Keratinocyte (primary cell): ENCODE data around the gene BEND4. TPM values are rescaled to one million over a fixed set of nuclear protein-coding genes. Genes with fewer than 3 reads are reported as not detected.

Source experiments
- DNase-seq: peaks from one replicate; pipeline ENCODE4 v3.0.0-alpha.2; 2011; ENCODE audit warnings: low read depth, missing footprints, low spot score
- FAIRE-seq: peaks from 2 replicates; lab custom pipeline; 2011; peaks lifted over from hg19 to GRCh38; lab: Jason Lieb, UNC
- H2AFZ ChIP-seq: 2 replicates; pipeline ENCODE4 v1.6.0; 2012; ENCODE audit warnings: low read length, control low read depth, inconsistent platforms; ENCODE audit not compliant: control insufficient read depth
- H3K27ac ChIP-seq: 2 replicates; pipeline ENCODE4 v1.5.1; 2011; ENCODE audit warnings: low read length; ENCODE audit not compliant: control insufficient read depth, insufficient read depth
- H3K27me3 ChIP-seq: 3 replicates; pipeline ENCODE4 v1.6.0; 2011; ENCODE audit warnings: low read length; ENCODE audit not compliant: control insufficient read depth, insufficient read depth; ENCODE audit errors: extremely low read depth
- H3K36me3 ChIP-seq, 2 experiments: 2 replicates in 1 of 2; 3 replicates in 1 of 2; pipeline ENCODE4 v1.5.1; 2011; ENCODE audit warnings: low read length in 2 of 2, mild to moderate bottlenecking in 1 of 2; ENCODE audit not compliant: control insufficient read depth in 2 of 2, insufficient read depth in 2 of 2; ENCODE audit errors: extremely low read depth in 1 of 2
- H3K4me1 ChIP-seq: 3 replicates; pipeline ENCODE4 v1.5.1; 2011; ENCODE audit warnings: low read length; ENCODE audit not compliant: control insufficient read depth, insufficient read depth; ENCODE audit errors: extremely low read depth
- H3K4me2 ChIP-seq: 3 replicates; pipeline ENCODE4 v1.6.0; 2011; ENCODE audit warnings: low read depth, low read length; ENCODE audit not compliant: control insufficient read depth, insufficient read depth; ENCODE audit errors: extremely low read depth
- H3K4me3 ChIP-seq, 3 experiments: fragments of 200-600 bp in 1 of 3; sonication (generic) in 1 of 3; 2 replicates in 2 of 3; 3 replicates in 1 of 3; pipeline ENCODE4 v1.5.1; 2011 to 2016; ENCODE audit warnings: low read length in 3 of 3, mild to moderate bottlenecking in 3 of 3, control low read depth in 2 of 3, inconsistent platforms in 1 of 3, low read depth in 1 of 3, mixed read lengths in 1 of 3, mixed run types in 1 of 3, moderate library complexity in 1 of 3; ENCODE audit not compliant: control insufficient read depth in 2 of 3, insufficient read depth in 2 of 3; ENCODE audit errors: extremely low read depth in 1 of 3
- H3K79me2 ChIP-seq: 2 replicates; pipeline ENCODE4 v1.6.0; 2012; ENCODE audit warnings: low read length; ENCODE audit not compliant: control insufficient read depth, insufficient read depth
- H3K9ac ChIP-seq: 3 replicates; pipeline ENCODE4 v1.6.0; 2011; ENCODE audit warnings: low read length; ENCODE audit not compliant: control insufficient read depth, insufficient read depth; ENCODE audit errors: extremely low read depth
- H3K9me1 ChIP-seq: 3 replicates; pipeline ENCODE4 v1.6.0; 2011; ENCODE audit warnings: low read length; ENCODE audit not compliant: control insufficient read depth, insufficient read depth; ENCODE audit errors: extremely low read depth
- H3K9me3 ChIP-seq: 2 replicates; pipeline ENCODE4 v1.5.1; 2012; ENCODE audit warnings: low read depth, low read length; ENCODE audit not compliant: control insufficient read depth
- H4K20me1 ChIP-seq: 3 replicates; pipeline ENCODE4 v1.6.0; 2011; ENCODE audit warnings: low read length; ENCODE audit not compliant: control insufficient read depth, insufficient read depth; ENCODE audit errors: extremely low read depth
- CTCF ChIP-seq, 3 experiments: IDR thresholded peaks in 1 of 3; conservative IDR thresholded peaks in 1 of 3; optimal IDR thresholded peaks in 1 of 3; 2 replicates in 2 of 3; 3 replicates in 1 of 3; pipeline versions ENCODE3 to v1.5.1; 2011; ENCODE audit warnings: low read length in 3 of 3, mild to moderate bottlenecking in 3 of 3, moderate library complexity in 2 of 3, control low read depth in 1 of 3, inconsistent platforms in 1 of 3; ENCODE audit not compliant: insufficient read depth in 2 of 3; ENCODE audit errors: extremely low read depth in 1 of 3
- EZH2 ChIP-seq: IDR thresholded peaks from one replicate; pipeline ENCODE4 v1.6.1; 2012; ENCODE audit warnings: inconsistent platforms, mild to moderate bottlenecking, low read length, moderate library complexity
- dilution Hi-C: fragments of 300-500 bp; cut with MboI; formaldehyde crosslinking; loops from one replicate; pipeline ENCODE4 v1.7.0; 2020; ENCODE audit warnings: low sequenced_read_pairs; ENCODE audit not compliant: extremely low pct_ligation_motif_present
- polyA plus RNA-seq, 5 experiments: library from polyadenylated mRNA; depleted of rRNA in 3 of 5; stranded (reverse) in 3 of 5; stranded (forward) in 1 of 5; unstranded in 1 of 5; fragments of >200 nt; gene quantifications; 1 replicate in 1 of 5; 2 replicates in 3 of 5; 3 replicates in 1 of 5; pipeline versions ENCODE4 v1.2.1 to v1.2.3, GENCODE V29; 2011 to 2012; ENCODE audit warnings: missing spikeins in 2 of 5, low read depth in 1 of 5, low replicate concordance in 1 of 5

BEND4 gene
- polyA plus RNA-seq, 1 donor (not counting 4 experiments of a cell fraction or from before 2014, with no cell fraction given), result not detected

GRCh38 chr4:42151568-42152506, 618 bp downstream of the BEND4 start:
- Histone ChIP-seq H2AFZ (no peak overlapping the region), H3K4me3 (no peak overlapping the region), H3K9ac (no peak overlapping the region), H3K4me2 (peak overlapping the region; percentile 10), H3K9me1 (no peaks in the 10 kb centered on the region), H3K27ac (no peak overlapping the region), H3K4me1 (no peaks in the 10 kb centered on the region), H3K79me2 (no peaks in the 10 kb centered on the region), H3K9me3 (no peaks in the 10 kb centered on the region), H3K36me3 (no peaks in the 10 kb centered on the region), H4K20me1 (no peaks in the 10 kb centered on the region), H3K27me3 (peaks cover 41% of the 10 kb centered on the region)
- TF ChIP-seq CTCF (optimal IDR thresholded peaks at IDR 0.05 in 1 of 3, IDR thresholded peaks at IDR 0.05 in 1 of 3, conservative IDR thresholded peaks at IDR 0.05 in 1 of 3; ENCODE audit: extremely low read depth in 1 of 3, insufficient read depth in 2 of 3, low read length in 3 of 3), result no peak
- TF ChIP-seq EZH2, result peak; percentile 69
- DNase-seq (no peak), FAIRE-seq (no peak)
- dilution Hi-C loops, result no loop called here

- no peak overlapping the region for H3K27ac ChIP-seq
- no peak for FAIRE-seq
- H3K9ac ChIP-seq, result no peak overlapping the region
- H2AFZ ChIP-seq, result peak overlapping the region; percentile 3
- no peaks in the 10 kb centered on the region for H3K36me3 ChIP-seq
- TF ChIP-seq CTCF (optimal IDR thresholded peaks at IDR 0.05 in 1 of 3, IDR thresholded peaks at IDR 0.05 in 1 of 3, conservative IDR thresholded peaks at IDR 0.05 in 1 of 3; ENCODE audit: extremely low read depth in 1 of 3, insufficient read depth in 2 of 3, low read length in 3 of 3) (no peak), EZH2 (peak; percentile 96)
- H3K4me1 ChIP-seq, result no peaks in the 10 kb centered on the region
- peak overlapping the region; percentile 10 for H3K4me2 ChIP-seq
- dilution Hi-C loops, result no loop called here
- no peaks in the 10 kb centered on the region for H3K79me2 ChIP-seq
- H3K9me3 ChIP-seq, result no peaks in the 10 kb centered on the region
- no peak overlapping the region for H3K4me3 ChIP-seq
- no peaks in the 10 kb centered on the region for H3K9me1 ChIP-seq
- peaks cover 41% of the 10 kb centered on the region for H3K27me3 ChIP-seq
- DNase-seq, result no peak
- H4K20me1 ChIP-seq, result no peaks in the 10 kb centered on the region
Measured at GRCh38 chr4:42150653-42151567, 1.5 kb downstream of the BEND4 start.
